ENCODE results near the gene NR2E1.

NR2E1 gene

GRCh38 chr6:108187519-108187918 lies 21.7 kb downstream of the NR2E1 start:
- no peak for TF ChIP-seq CTCF (conservative IDR thresholded peaks at IDR 0.05; ENCODE audit: low read depth)
- ChIA-PET POLR2A (ENCODE audit: low non-redundant PET) (no interaction called here), CTCF (interaction anchor here (0.5 kb wide), 1 partner anchor 10 kb away, joined by 3 read pairs; no protein-coding TSS in a partner anchor)
- no peak for DNase-seq (ENCODE audit: low spot score)
- H3K27ac ChIP-seq: no peak overlapping the region

- CTCF ChIA-PET: no interaction called here
- no peak overlapping the region for H3K27ac ChIP-seq
- no peak for DNase-seq (ENCODE audit: low spot score)
- POLR2A ChIA-PET (ENCODE audit: low non-redundant PET): no interaction called here
- no peak for TF ChIP-seq CTCF (conservative IDR thresholded peaks at IDR 0.05; ENCODE audit: low read depth)
Observed at GRCh38 chr6:108193131-108193530, 27.3 kb downstream of the NR2E1 start.

GRCh38 chr6:108193835-108194234 lies 28.0 kb downstream of the NR2E1 start:
- no peak for DNase-seq (ENCODE audit: low spot score)
- H3K27ac ChIP-seq: no peak overlapping the region
- no peak for TF ChIP-seq CTCF (conservative IDR thresholded peaks at IDR 0.05; ENCODE audit: low read depth)
- ChIA-PET CTCF (interaction anchor here (0.7 kb wide), 1 partner anchor 23 kb away, joined by 3 read pairs; no protein-coding TSS in a partner anchor), POLR2A (ENCODE audit: low non-redundant PET) (no interaction called here)

- no peak for TF ChIP-seq CTCF (conservative IDR thresholded peaks at IDR 0.05; ENCODE audit: low read depth)
- no peak for DNase-seq (ENCODE audit: low spot score)
- ChIA-PET POLR2A (ENCODE audit: low non-redundant PET) (no interaction called here), CTCF (interaction anchor here (0.7 kb wide), 1 partner anchor 23 kb away, joined by 3 read pairs; no protein-coding TSS in a partner anchor)
- H3K27ac ChIP-seq: no peak overlapping the region
Observed at GRCh38 chr6:108194503-108194902, 28.7 kb downstream of the NR2E1 start.

- no peak overlapping the region for H3K27ac ChIP-seq
- ChIA-PET POLR2A (ENCODE audit: low non-redundant PET) (no interaction called here), CTCF (interaction anchor here (0.6 kb wide), 1 partner anchor 1656 kb away, joined by 3 read pairs; no protein-coding TSS in a partner anchor)
- DNase-seq (ENCODE audit: low spot score): no peak
- no peak for TF ChIP-seq CTCF (conservative IDR thresholded peaks at IDR 0.05; ENCODE audit: low read depth)
Observed at GRCh38 chr6:108195209-108195608, 29.4 kb downstream of the NR2E1 start.

- POLR2A ChIA-PET (ENCODE audit: low non-redundant PET): no interaction called here
- no peak for TF ChIP-seq CTCF (conservative IDR thresholded peaks at IDR 0.05; ENCODE audit: low read depth)
- no peak overlapping the region for H3K27ac ChIP-seq
- DNase-seq (ENCODE audit: low spot score): no peak
- CTCF ChIA-PET: interaction anchor here (0.8 kb wide), 1 partner anchor 293 kb away, joined by 3 read pairs; no protein-coding TSS in a partner anchor
Observed at GRCh38 chr6:108198761-108199498, 33.1 kb downstream of the NR2E1 start.
